Endothelial cell of umbilical vein (primary cell): Measurements from ENCODE around the gene MYO1H. TPM values are rescaled to one million over a fixed set of nuclear protein-coding genes. Genes with fewer than 3 reads are reported as not detected.

Source experiments
- BruUV-seq: library from RNA; stranded (reverse); fragments of 400-500 nt; replicated peaks from 2 replicates; lab custom pipeline; 2021; lab: Mats Ljungman, UMichigan
- CTCF ChIA-PET: fragments of 300-600, 350-600 bp; sonication (Branson Sonifier 250); formaldehyde crosslinking; loops from one replicate; lab custom pipeline; 2021; ENCODE audit warnings: antibody characterized with exemption, inconsistent platforms; lab: Charles Lee
- POLR2A ChIA-PET: fragments of 300-600, 350-600 bp; sonication (Branson Sonifier 250); formaldehyde crosslinking; loops from one replicate; lab custom pipeline; 2021; ENCODE audit warnings: antibody characterized with exemption, inconsistent platforms; lab: Charles Lee
- DNase-seq: peaks from one replicate; pipeline ENCODE4 v3.0.0-alpha.2; 2011; ENCODE audit warnings: low read depth, low spot score
- FAIRE-seq: peaks from 2 replicates; lab custom pipeline; 2011; peaks lifted over from hg19 to GRCh38; lab: Jason Lieb, UNC
- H2AFZ ChIP-seq: 2 replicates; pipeline ENCODE4 v1.6.0; 2012; ENCODE audit warnings: low read depth, low read length, control low read depth, inconsistent platforms
- H3K27ac ChIP-seq: 2 replicates; pipeline ENCODE4 v1.5.1; 2011; ENCODE audit warnings: low read depth, mild to moderate bottlenecking, control low read depth, low read length, moderate library complexity; ENCODE audit not compliant: insufficient read depth
- H3K27me3 ChIP-seq, 2 experiments: 2 replicates each; pipeline versions ENCODE4 v1.6.0 to v1.6.1; 2011; ENCODE audit warnings: low read length in 2 of 2, mixed read lengths in 1 of 2; ENCODE audit not compliant: control insufficient read depth in 2 of 2, insufficient read depth in 2 of 2
- H3K36me3 ChIP-seq, 2 experiments: 2 replicates in 1 of 2; 3 replicates in 1 of 2; pipeline ENCODE4 v1.5.1; 2011; ENCODE audit warnings: low read length in 2 of 2, mild to moderate bottlenecking in 1 of 2, moderate library complexity in 1 of 2; ENCODE audit not compliant: control insufficient read depth in 2 of 2, insufficient read depth in 2 of 2; ENCODE audit errors: extremely low read depth in 1 of 2
- H3K4me1 ChIP-seq: 3 replicates; pipeline ENCODE4 v1.5.1; 2011; ENCODE audit warnings: mild to moderate bottlenecking, low read length; ENCODE audit not compliant: control insufficient read depth, insufficient read depth; ENCODE audit errors: extremely low read depth
- H3K4me2 ChIP-seq: 2 replicates; pipeline ENCODE4 v1.6.1; 2011; ENCODE audit warnings: low read length, control low read depth, mixed read lengths; ENCODE audit not compliant: insufficient read depth
- H3K4me3 ChIP-seq, 3 experiments: fragments of 200-600 bp in 1 of 3; sonication (generic), shearing (Covaris generic) in 1 of 3; replicated peaks in 1 of 3; 2 replicates each; pipeline ENCODE4 v1.5.1; 2011 to 2016; ENCODE audit warnings: control low read depth in 3 of 3, low read length in 3 of 3, mild to moderate bottlenecking in 2 of 3, inconsistent platforms in 1 of 3, low read depth in 1 of 3, moderate library complexity in 1 of 3; ENCODE audit not compliant: insufficient read depth in 1 of 3
- H3K79me2 ChIP-seq: 2 replicates; pipeline ENCODE4 v1.6.0; 2012; ENCODE audit warnings: low read length, inconsistent platforms; ENCODE audit not compliant: control insufficient read depth, insufficient read depth
- H3K9ac ChIP-seq: replicated peaks from 2 replicates; pipeline ENCODE3; 2011; ENCODE audit warnings: low read length, control low read depth; ENCODE audit not compliant: insufficient read depth; ENCODE audit errors: extremely low read depth
- H3K9me1 ChIP-seq: replicated peaks from 3 replicates; pipeline ENCODE4 v1.6.0; 2011; ENCODE audit warnings: mild to moderate bottlenecking, low read length; ENCODE audit not compliant: control insufficient read depth, insufficient read depth; ENCODE audit errors: extremely low read depth
- H3K9me3 ChIP-seq: replicated peaks from 2 replicates; pipeline ENCODE4 v1.5.1; 2012; ENCODE audit warnings: low read length, inconsistent platforms; ENCODE audit not compliant: control insufficient read depth, insufficient read depth
- H4K20me1 ChIP-seq: replicated peaks from 2 replicates; pipeline ENCODE3; 2011; ENCODE audit warnings: mild to moderate bottlenecking, low read length; ENCODE audit not compliant: control insufficient read depth, insufficient read depth; ENCODE audit errors: extremely low read depth
- EZH2 ChIP-seq: IDR thresholded peaks from 2 replicates; pipeline ENCODE4 v1.6.1; 2012; ENCODE audit warnings: borderline replicate concordance, low read depth, mild to moderate bottlenecking, moderate library complexity, low read length, inconsistent platforms; ENCODE audit not compliant: severe bottlenecking
- POLR2AphosphoS5 ChIP-seq: IDR thresholded peaks from 2 replicates; pipeline ENCODE4 v1.6.1; 2012; ENCODE audit warnings: low read depth, mild to moderate bottlenecking, control low read depth, low read length, moderate library complexity; ENCODE audit not compliant: insufficient read depth
- dilution Hi-C: fragments of 300-500 bp; cut with MboI; formaldehyde crosslinking; loops from one replicate; pipeline ENCODE4 v1.15.0; 2019; ENCODE audit warnings: low sequenced_read_pairs; ENCODE audit not compliant: extremely low pct_ligation_motif_present
- intact Hi-C: fragments of 100-400 bp; cut with micrococcal nuclease; formaldehyde crosslinking; loops from one replicate; pipeline ENCODE4 v1.10.0; 2022
- polyA plus RNA-seq, 4 experiments: library from polyadenylated mRNA; depleted of rRNA in 3 of 4; stranded (reverse) in 3 of 4; unstranded in 1 of 4; fragments of >200 nt; gene quantifications; 2 replicates each; pipeline versions ENCODE4 v1.2.1 to v1.2.3, GENCODE V29; 2011 to 2012; ENCODE audit warnings: missing spikeins in 1 of 4
- total RNA-seq: library from RNA; stranded (reverse); gene quantifications from 2 replicates; pipeline ENCODE4 v1.2.3, GENCODE V29; 2021
- TF ChIP-seq, protein P1 (sequence below), 2 donors: IDR thresholded peaks; 1 replicate in 1 of 2; 2 replicates in 1 of 2; pipeline ENCODE4 v1.5.1; 2011; ENCODE audit warnings: low read length in 2 of 2, mild to moderate bottlenecking in 2 of 2, moderate library complexity in 2 of 2, control low read depth in 1 of 2, inconsistent platforms in 1 of 2, low read depth in 1 of 2; ENCODE audit not compliant: insufficient read depth in 1 of 2; ENCODE audit errors: extremely low read depth in 1 of 2

Gene MYO1H
- total and polyA plus RNA-seq, 2 donors (not counting 3 experiments of a cell fraction or from before 2014, with no cell fraction given): not detected

DNA sequence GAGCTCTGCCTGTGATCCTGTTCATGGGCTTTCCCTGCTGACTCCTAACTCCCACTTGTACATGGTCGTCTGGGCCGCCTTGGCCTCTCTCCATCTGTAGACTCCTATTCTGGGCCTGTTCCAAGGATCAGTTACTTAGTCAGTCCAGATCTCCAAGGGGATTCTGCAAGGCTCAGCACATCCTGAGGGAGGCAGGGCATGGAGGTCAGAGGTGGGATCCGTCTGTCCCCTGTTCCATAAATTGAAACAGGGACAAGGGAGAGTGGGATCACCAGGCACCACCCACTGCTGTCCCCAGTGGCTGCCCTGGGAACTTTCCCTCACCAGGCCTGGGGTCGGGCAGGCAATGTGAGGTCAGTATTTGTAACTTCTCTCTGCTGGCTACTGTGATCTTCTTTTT lies 85.9 kb downstream of the MYO1H start:
- no peaks in the 10 kb centered on the region for H3K36me3 ChIP-seq
- ChIA-PET CTCF (interaction anchor here (0.6 to 2.6 kb wide), 32 partner anchors 10 to 412 kb away, joined by 3 to 91 read pairs (median 6); partner anchors contain the start of genes KCTD10, MMAB, MVK and UBE3B), POLR2A (interaction anchor here (1.3 kb wide), 1 partner anchor 43 kb away, joined by 5 read pairs; the partner anchor contains the start of genes KCTD10 and UBE3B)
- no peak overlapping the region for H3K9ac ChIP-seq
- BruUV-seq: no TSS peak
- peaks cover 5% of the 10 kb centered on the region for H3K4me1 ChIP-seq
- H3K79me2 ChIP-seq: no peaks in the 10 kb centered on the region
- intact Hi-C loops: loop anchor here (2.0 kb wide), 1 partner anchor 139 kb away; the partner anchor contains the start of genes MMAB and MVK
- H4K20me1 ChIP-seq: no peaks in the 10 kb centered on the region
- DNase-seq (no peak), FAIRE-seq (no peak)
- no peak for TF ChIP-seq EZH2
- TF ChIP-seq, protein P1, sequence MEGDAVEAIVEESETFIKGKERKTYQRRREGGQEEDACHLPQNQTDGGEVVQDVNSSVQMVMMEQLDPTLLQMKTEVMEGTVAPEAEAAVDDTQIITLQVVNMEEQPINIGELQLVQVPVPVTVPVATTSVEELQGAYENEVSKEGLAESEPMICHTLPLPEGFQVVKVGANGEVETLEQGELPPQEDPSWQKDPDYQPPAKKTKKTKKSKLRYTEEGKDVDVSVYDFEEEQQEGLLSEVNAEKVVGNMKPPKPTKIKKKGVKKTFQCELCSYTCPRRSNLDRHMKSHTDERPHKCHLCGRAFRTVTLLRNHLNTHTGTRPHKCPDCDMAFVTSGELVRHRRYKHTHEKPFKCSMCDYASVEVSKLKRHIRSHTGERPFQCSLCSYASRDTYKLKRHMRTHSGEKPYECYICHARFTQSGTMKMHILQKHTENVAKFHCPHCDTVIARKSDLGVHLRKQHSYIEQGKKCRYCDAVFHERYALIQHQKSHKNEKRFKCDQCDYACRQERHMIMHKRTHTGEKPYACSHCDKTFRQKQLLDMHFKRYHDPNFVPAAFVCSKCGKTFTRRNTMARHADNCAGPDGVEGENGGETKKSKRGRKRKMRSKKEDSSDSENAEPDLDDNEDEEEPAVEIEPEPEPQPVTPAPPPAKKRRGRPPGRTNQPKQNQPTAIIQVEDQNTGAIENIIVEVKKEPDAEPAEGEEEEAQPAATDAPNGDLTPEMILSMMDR (IDR thresholded peaks at IDR 0.05; ENCODE audit: extremely low read depth in 1 of 2, insufficient read depth in 1 of 2, low read depth in 1 of 2, low read length in 2 of 2): peak in 1 of 2 donors; percentile 51
- H2AFZ ChIP-seq: no peak overlapping the region
- no peaks in the 10 kb centered on the region for H3K9me1 ChIP-seq
- dilution Hi-C loops: no loop called here
- H3K9me3 ChIP-seq: no peaks in the 10 kb centered on the region
- H3K27me3 ChIP-seq: no peaks in the 10 kb centered on the region
- H3K4me2 ChIP-seq: no peak overlapping the region
- no peak overlapping the region for H3K4me3 ChIP-seq
- H3K27ac ChIP-seq: no peak overlapping the region

DNA sequence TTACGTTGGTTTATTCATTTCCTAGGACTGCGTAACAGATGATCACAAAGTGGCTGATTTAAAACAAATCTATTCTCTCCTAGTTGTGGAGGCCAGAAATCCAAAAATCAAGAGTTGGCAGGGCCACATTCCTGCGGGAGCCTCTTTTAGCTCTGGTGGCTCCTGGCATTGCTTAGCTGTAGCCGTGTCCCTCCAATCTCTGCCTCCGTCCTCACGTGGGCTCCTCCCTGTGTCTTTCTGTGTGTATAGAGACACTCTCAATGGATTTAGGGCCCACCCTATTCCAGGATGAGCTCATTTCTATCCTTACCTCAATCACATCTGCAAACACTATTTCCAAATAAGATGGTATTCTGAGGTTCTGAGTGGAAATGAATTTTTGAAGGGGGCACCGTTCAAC lies 86.9 kb downstream of the MYO1H start:
- Histone ChIP-seq H3K4me3 (no peak overlapping the region), H4K20me1 (no peaks in the 10 kb centered on the region), H3K27me3 (no peaks in the 10 kb centered on the region), H3K27ac (no peak overlapping the region), H3K4me1 (peaks cover 5% of the 10 kb centered on the region), H3K9me3 (no peaks in the 10 kb centered on the region), H2AFZ (no peak overlapping the region), H3K36me3 (no peaks in the 10 kb centered on the region), H3K79me2 (no peaks in the 10 kb centered on the region), H3K4me2 (no peak overlapping the region), H3K9me1 (no peaks in the 10 kb centered on the region), H3K9ac (no peak overlapping the region)
- no peak for FAIRE-seq
- DNase-seq: no peak
- ChIA-PET POLR2A (interaction anchor here (0.6 kb wide), 1 partner anchor 492 kb away, joined by 3 read pairs; no protein-coding TSS in a partner anchor), CTCF (interaction anchor here (2.4 to 2.5 kb wide), 2 partner anchors 14 to 28 kb away, joined by 21 to 47 read pairs; no protein-coding TSS in a partner anchor)
- dilution Hi-C loops: no loop called here
- intact Hi-C loops: no loop called here
- no peak for TF ChIP-seq POLR2AphosphoS5
- TF ChIP-seq, protein P1 (IDR thresholded peaks at IDR 0.05; ENCODE audit: extremely low read depth in 1 of 2, insufficient read depth in 1 of 2, low read depth in 1 of 2, low read length in 2 of 2): no peak
- BruUV-seq: no TSS peak
